ENCODE results near the gene LINC01488. TPM values are rescaled to one million over a fixed set of nuclear protein-coding genes. Genes with fewer than 3 reads are reported as not detected.

Gene LINC01488
- total and polyA plus RNA-seq, 2 donors (not counting 1 experiment from before 2014, with no cell fraction given) = not detected

GRCh38 chr11:69518081-69518950 is 36.9 kb downstream of the LINC01488 start:
- no peak overlapping the region for H3K4me3 ChIP-seq (ENCODE audit: control extremely low read depth in 1 of 5, extremely low read depth in 1 of 5, insufficient read depth in 1 of 5, low read depth in 2 of 5, low read length in 4 of 5)
- no peaks in the 10 kb centered on the region for H3K36me3 ChIP-seq (replicated peaks in 1 of 2; ENCODE audit: control extremely low read depth in 1 of 2, control insufficient read depth in 1 of 2, extremely low read depth in 1 of 2, insufficient read depth in 2 of 2, low read length in 1 of 2)
- WGBS (ENCODE audit: insufficient coverage) = no CpG with 5 or more reads among the region's 5 CpGs
- peaks cover 4 to 14% of the 10 kb centered on the region in 2 donors for H3K4me1 ChIP-seq (ENCODE audit: control insufficient read depth in 2 of 2, insufficient read depth in 2 of 2, low read length in 2 of 2)
- ChIA-PET POLR2A (no interaction called here), CTCF (no interaction called here)
- ATAC-seq (ENCODE audit: low read depth) (no peak), DNase-seq (no peak)
- H2AFZ ChIP-seq (ENCODE audit: insufficient read depth, low read depth, low read length, poor library complexity, severe bottlenecking) = no peak overlapping the region
- no peaks in the 10 kb centered on the region for H4K20me1 ChIP-seq (ENCODE audit: control insufficient read depth, insufficient read depth, low read length, poor library complexity, severe bottlenecking)
- peaks cover 2% of the 10 kb centered on the region for H3K27me3 Mint-ChIP-seq
- H3K27ac ChIP-seq (ENCODE audit: low read length in 2 of 2) = no peak overlapping the region
- TF ChIP-seq EZH2 (IDR thresholded peaks at IDR 0.05; ENCODE audit: borderline replicate concordance, insufficient read depth, low read depth, low read length, poor library complexity, severe bottlenecking) (no peak), CTCF (IDR thresholded peaks at IDR 0.05) (no peak)
- H3K79me2 ChIP-seq (ENCODE audit: control insufficient read depth, insufficient read depth, low read length) = no peaks in the 10 kb centered on the region
- H3K9me3 Mint-ChIP-seq (ENCODE audit: insufficient read depth) = peaks cover 7% of the 10 kb centered on the region
- H3K27ac Mint-ChIP-seq = no peak overlapping the region
- no peak overlapping the region for H3K9ac ChIP-seq (ENCODE audit: low read length)
- H3K9me3 ChIP-seq (ENCODE audit: control extremely low read depth in 1 of 3, control insufficient read depth in 2 of 3, insufficient read depth in 1 of 3, low read length in 2 of 3) = peaks cover 2 to 40% (median 22%) of the 10 kb centered on the region in 3 donors
- no peak overlapping the region for H3K4me2 ChIP-seq (replicated peaks; ENCODE audit: low read depth, low read length, poor library complexity, severe bottlenecking)
- H3K4me1 Mint-ChIP-seq = peaks cover 10% of the 10 kb centered on the region
- H3K27me3 ChIP-seq (replicated peaks in 1 of 4; ENCODE audit: control extremely low read depth in 1 of 4, control insufficient read depth in 3 of 4, insufficient read depth in 4 of 4, low read length in 3 of 4) = peaks cover 0 to 5% (median 0%) of the 10 kb centered on the region in 4 experiments
- no peak overlapping the region for H3K4me3 Mint-ChIP-seq
- intact Hi-C loops (cut with micrococcal nuclease) = no loop called here

Measured in B cell (primary cell).